Stimulated activated CD4-positive, alpha-beta T cell treated with anti-CD3 and anti-CD28 coated beads, Interleukin-2, amount 100 ng/mL, for 24 hours (primary cell): Measurements from ENCODE around the gene C19orf53.
"Not testable (repeated sequence)": the region's sequence is repeated elsewhere in the genome, so short reads cannot be mapped to it uniquely, and the experiment has no call there.

Experiments
- DNase-seq, 2 donors: peaks; one replicate each; pipeline ENCODE4 v3.0.0-alpha.2; 2020

C19orf53 gene

GRCh38 chr19:13764101-13764807 is 10.0 kb upstream of the C19orf53 start, which contains the start of gene MRI1:
MRI1 (plus strand) TSS chr19:13764522; CDS start chr19:13764589, 67 bp downstream.
- peak; percentile 69 to 80 for DNase-seq

- DNase-seq = peak; percentile 50 to 61
These were observed 9.3 kb upstream of the C19orf53 start for GRCh38 chr19:13764821-13765394.

- DNase-seq = no peak
These were observed 8.7 kb upstream of the C19orf53 start for GRCh38 chr19:13765395-13766094.

- DNase-seq = no peak
These were observed 8.2 kb upstream of the C19orf53 start for GRCh38 chr19:13766095-13766481.

GRCh38 chr19:13768510-13768909 is 5.7 kb upstream of the C19orf53 start:
- DNase-seq = no peak

DNA sequence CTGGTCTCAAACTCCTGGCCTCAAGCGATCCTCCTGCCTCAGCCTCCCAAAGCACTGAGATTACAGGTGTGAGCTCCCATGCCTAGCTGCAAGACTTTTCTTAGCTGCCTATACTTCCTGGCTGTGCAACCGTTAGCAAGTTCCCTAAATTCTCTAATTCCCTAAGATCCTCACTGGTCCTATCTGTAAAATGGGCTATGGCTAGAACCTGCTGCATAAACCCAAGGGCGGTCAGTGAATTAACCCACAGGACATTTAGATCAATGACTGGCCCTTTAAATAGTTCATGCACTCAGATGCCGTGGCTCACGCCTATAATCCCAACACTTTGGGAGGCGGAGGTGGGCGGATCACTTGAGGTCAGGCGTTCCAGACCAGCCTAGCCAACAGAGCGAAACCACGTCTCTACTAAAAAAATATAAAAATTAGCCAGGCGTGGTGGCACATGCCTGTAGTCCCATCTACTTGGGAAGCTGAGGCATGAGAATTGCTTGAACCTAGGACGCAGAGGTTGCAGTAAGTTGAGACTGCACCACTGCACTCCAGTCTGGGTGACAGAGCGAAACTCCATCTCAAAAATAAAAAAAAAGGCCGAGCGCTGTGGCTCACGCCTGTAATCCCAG is 4.1 kb upstream of the C19orf53 start:
- no peak for DNase-seq

- DNase-seq = no peak
These were observed 4.1 kb downstream of the C19orf53 start for GRCh38 chr19:13778398-13778797.

DNA sequence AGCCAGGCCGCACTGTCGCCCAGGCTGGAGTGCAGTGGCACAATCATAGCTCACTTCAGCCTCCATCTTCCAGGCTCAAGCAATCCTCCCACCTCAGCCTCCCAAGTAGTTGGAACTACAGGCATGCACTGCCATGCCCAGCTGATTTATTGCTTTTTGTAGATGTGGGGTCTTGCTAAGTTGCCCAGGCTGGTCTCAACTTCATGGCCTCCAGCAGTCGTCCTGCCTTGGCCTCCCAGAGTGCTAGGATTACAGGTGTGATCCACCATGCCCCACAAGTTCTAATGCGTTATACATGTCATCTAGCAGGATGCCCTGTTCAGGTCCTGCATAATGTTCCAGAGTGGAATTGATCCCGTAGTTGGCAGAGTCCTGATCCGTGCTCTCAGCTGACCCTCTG is 4.6 kb downstream of the C19orf53 start:
- no peak for DNase-seq

- DNase-seq = not testable (repeated sequence)
These were observed 5.5 kb downstream of the C19orf53 start for GRCh38 chr19:13779794-13780193.

DNA sequence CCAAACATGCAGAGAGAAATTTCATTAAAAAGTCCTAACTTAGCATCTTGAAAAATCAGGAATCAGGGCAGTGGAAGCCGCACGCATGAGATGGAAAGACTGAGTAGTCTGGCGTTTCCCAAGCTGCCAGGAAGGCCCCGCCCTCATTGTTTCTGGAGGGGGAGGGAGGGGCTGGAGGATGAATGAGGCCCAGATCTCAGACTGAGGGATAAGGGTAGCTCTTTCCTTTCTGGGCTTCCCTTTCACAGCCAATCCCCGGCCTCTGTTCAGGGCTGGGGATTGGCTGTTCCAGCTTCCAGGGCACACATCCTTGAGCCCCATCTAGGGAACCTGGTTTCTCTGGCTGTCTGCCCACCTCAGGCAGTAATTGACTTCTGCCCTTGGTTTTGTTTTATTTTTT is 7.3 kb downstream of the C19orf53 start:
- peak in 1 of 2 donors; percentile 37 for DNase-seq

- DNase-seq = no peak
These were observed 8.3 kb downstream of the C19orf53 start for GRCh38 chr19:13782537-13782936.

- DNase-seq = no peak
These were observed 9.6 kb downstream of the C19orf53 start for GRCh38 chr19:13783565-13784500.

DNA sequence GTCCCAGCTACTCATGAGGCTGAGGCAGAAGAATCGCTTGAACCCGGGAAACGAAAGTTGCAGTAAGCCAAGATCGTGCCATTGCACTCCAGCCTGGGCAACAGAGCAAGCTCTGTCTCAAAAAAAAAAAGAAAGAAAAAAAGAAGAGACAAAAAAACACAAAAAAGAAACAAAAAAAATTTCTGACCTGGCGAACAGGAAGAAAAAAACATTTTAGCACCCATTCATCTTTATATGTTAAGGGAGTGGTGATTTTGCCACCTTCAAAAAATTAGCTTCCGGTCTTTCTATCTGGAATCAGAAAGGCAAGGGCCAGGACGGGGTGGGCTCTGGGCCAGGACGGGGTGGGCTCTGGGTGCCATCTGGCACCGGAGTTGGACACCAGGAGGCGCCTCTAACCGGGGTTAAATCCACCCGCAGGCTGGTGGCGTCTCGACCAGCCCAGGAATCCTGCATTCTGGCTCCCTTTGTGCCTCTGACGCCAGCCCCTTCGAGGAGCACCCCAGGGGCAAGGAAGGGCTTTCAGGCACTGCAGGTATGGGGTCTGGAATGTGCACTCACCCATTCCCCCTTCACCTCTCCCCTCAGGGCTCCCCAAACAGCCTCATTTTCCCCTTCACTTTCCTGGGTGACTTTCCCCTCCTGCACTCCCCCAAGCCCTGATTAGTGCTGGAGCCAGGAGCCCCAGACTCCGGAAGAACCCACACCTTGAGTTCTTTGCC is 10.6 kb downstream of the C19orf53 start:
- DNase-seq = peak; percentile 78

GRCh38 chr19:13788991-13789390 is 14.7 kb downstream of the C19orf53 start:
- no peak for DNase-seq

DNA sequence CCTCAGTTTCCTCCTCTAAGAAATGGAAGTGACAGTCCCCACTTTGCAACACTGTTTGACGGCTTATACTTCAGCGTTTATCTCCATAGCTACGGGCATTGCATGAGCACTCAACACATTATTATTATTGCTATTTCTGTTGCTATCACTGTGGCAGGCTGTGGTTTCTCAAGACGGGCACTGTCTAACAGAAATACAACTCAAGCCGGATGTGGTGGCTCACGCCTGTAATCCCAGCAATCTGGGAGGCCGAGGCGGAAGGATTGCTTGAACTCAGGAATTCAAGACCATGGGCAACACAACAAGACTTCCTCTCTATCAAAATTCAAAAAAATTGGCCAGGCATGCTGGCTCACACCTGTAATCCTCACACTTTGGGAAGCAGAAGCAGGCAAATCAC is 16.1 kb downstream of the C19orf53 start:
- no peak for DNase-seq

- not testable (repeated sequence) for DNase-seq
These were observed 19.1 kb downstream of the C19orf53 start for GRCh38 chr19:13793317-13793716.

DNA sequence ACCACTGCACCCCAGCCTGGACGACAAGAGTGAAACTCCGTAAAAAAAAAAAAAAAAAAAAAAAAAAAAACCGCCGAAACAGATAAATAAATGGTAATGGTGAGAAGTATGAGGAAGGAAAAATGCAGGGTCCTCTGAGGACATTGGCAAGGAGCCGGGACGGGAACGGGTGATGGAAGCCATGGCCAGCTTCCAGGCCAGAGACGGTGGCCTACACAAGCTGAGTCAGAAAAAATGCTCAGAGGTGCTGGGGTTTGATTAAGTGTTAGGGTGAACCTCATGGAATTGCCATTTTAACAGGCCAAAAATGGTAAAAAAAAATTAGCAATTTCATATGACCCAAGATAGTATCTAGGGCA is 20.1 kb downstream of the C19orf53 start:
- DNase-seq = no peak

- DNase-seq = peak; percentile 94 to 96
These were observed 20.7 kb downstream of the C19orf53 start, which contains the start of gene ZSWIM4 for GRCh38 chr19:13794757-13795589. ZSWIM4 (plus strand) TSS chr19:13795443; CDS start chr19:13795649, 206 bp downstream.

GRCh38 chr19:13795595-13796300 is 21.5 kb downstream of the C19orf53 start:
- DNase-seq = no peak
